ENCODE results near the gene LPCAT1. TPM values are rescaled to one million over a fixed set of nuclear protein-coding genes. Genes with fewer than 3 reads are reported as not detected.
A peak's percentile ranks its signal among the peaks of the same experiment; 100 is the strongest.

LPCAT1 gene
- total and polyA plus RNA-seq, 2 of the 13 experiments (the other 11 are each of a cell fraction or from before 2014, with no cell fraction given) = 29.8 to 90.6 TPM

GRCh38 chr5:1552521-1553255 lies 28.9 kb upstream of the LPCAT1 start (continued):
- TF ChIP-seq GATA4 (IDR thresholded peaks at IDR 0.05; ENCODE audit: borderline replicate concordance, low read depth) = no peak
- TF ChIP-seq HDAC6 (IDR thresholded peaks at IDR 0.05; ENCODE audit: low read depth, low read length) = no peak
- TF ChIP-seq TAF1 (CRISPR knock-in tag; IDR thresholded peaks at IDR 0.05) = no peak
- no peak for TF ChIP-seq ELF1 (CRISPR knock-in tag; IDR thresholded peaks at IDR 0.05)
- no peak for TF ChIP-seq HNRNPK (IDR thresholded peaks at IDR 0.05; ENCODE audit: low read depth, low read length, poor library complexity, severe bottlenecking)
- TF ChIP-seq BCL3 (CRISPR knock-in tag; IDR thresholded peaks at IDR 0.05) = no peak
- TF ChIP-seq ERF (CRISPR knock-in tag; IDR thresholded peaks at IDR 0.05) = no peak
- TF ChIP-seq REPIN1 (CRISPR knock-in tag; IDR thresholded peaks at IDR 0.05; ENCODE audit: borderline replicate concordance, low read depth) = no peak
- TF ChIP-seq RFXANK (CRISPR knock-in tag; IDR thresholded peaks at IDR 0.05) = no peak
- no peak for TF ChIP-seq ZFP62 (CRISPR knock-in tag; IDR thresholded peaks at IDR 0.05)
- no peak for TF ChIP-seq AHR (CRISPR knock-in tag; IDR thresholded peaks at IDR 0.05)
- TF ChIP-seq, protein P1, sequence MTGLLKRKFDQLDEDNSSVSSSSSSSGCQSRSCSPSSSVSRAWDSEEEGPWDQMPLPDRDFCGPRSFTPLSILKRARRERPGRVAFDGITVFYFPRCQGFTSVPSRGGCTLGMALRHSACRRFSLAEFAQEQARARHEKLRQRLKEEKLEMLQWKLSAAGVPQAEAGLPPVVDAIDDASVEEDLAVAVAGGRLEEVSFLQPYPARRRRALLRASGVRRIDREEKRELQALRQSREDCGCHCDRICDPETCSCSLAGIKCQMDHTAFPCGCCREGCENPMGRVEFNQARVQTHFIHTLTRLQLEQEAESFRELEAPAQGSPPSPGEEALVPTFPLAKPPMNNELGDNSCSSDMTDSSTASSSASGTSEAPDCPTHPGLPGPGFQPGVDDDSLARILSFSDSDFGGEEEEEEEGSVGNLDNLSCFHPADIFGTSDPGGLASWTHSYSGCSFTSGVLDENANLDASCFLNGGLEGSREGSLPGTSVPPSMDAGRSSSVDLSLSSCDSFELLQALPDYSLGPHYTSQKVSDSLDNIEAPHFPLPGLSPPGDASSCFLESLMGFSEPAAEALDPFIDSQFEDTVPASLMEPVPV (CRISPR knock-in tag; IDR thresholded peaks at IDR 0.05) = no peak
- no peak for TF ChIP-seq MIER2 (CRISPR knock-in tag; IDR thresholded peaks at IDR 0.05)
- peak; percentile 98 for TF ChIP-seq ZBTB33 (CRISPR knock-in tag; IDR thresholded peaks at IDR 0.05)
- TF ChIP-seq FOXK2 (IDR thresholded peaks at IDR 0.05) = no peak
- TF ChIP-seq RAD21 (CRISPR knock-in tag; IDR thresholded peaks at IDR 0.05) = no peak
- TF ChIP-seq SKI (IDR thresholded peaks at IDR 0.05; ENCODE audit: partially characterized antibody) = no peak
- TF ChIP-seq ZNF136 (CRISPR knock-in tag; IDR thresholded peaks at IDR 0.05; ENCODE audit: low read depth) = no peak
- no peak for TF ChIP-seq KDM1A (CRISPR knock-in tag; IDR thresholded peaks at IDR 0.05)
- TF ChIP-seq PAX8 (CRISPR knock-in tag; IDR thresholded peaks at IDR 0.05; ENCODE audit: borderline replicate concordance) = no peak
- no peak for TF ChIP-seq GPN1 (CRISPR knock-in tag; IDR thresholded peaks at IDR 0.05; ENCODE audit: borderline replicate concordance)
- TF ChIP-seq FUBP1 (CRISPR knock-in tag; IDR thresholded peaks at IDR 0.05; ENCODE audit: borderline replicate concordance) = no peak

All from HepG2 (cell line).